GM12874 (cell line): ENCODE results near the gene PBLD.

Experiments used
- TF ChIP-seq, protein P1 (sequence below): IDR thresholded peaks from 2 replicates; pipeline ENCODE4 v1.5.1; 2011; ENCODE audit warnings: low read depth, mild to moderate bottlenecking, control low read depth, low read length, moderate library complexity; ENCODE audit not compliant: insufficient read depth

PBLD gene

GRCh38 chr10:68239596-68240150 lies 93.1 kb downstream of the PBLD start:
- TF ChIP-seq, protein P1, sequence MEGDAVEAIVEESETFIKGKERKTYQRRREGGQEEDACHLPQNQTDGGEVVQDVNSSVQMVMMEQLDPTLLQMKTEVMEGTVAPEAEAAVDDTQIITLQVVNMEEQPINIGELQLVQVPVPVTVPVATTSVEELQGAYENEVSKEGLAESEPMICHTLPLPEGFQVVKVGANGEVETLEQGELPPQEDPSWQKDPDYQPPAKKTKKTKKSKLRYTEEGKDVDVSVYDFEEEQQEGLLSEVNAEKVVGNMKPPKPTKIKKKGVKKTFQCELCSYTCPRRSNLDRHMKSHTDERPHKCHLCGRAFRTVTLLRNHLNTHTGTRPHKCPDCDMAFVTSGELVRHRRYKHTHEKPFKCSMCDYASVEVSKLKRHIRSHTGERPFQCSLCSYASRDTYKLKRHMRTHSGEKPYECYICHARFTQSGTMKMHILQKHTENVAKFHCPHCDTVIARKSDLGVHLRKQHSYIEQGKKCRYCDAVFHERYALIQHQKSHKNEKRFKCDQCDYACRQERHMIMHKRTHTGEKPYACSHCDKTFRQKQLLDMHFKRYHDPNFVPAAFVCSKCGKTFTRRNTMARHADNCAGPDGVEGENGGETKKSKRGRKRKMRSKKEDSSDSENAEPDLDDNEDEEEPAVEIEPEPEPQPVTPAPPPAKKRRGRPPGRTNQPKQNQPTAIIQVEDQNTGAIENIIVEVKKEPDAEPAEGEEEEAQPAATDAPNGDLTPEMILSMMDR: no peak

- TF ChIP-seq, protein P1: no peak
Measured at GRCh38 chr10:68239069-68239468, 93.7 kb downstream of the PBLD start.

- TF ChIP-seq, protein P1: no peak
Measured at GRCh38 chr10:68238371-68238770, 94.4 kb downstream of the PBLD start.

GRCh38 chr10:68237173-68237572 lies 95.6 kb downstream of the PBLD start:
- TF ChIP-seq, protein P1: no peak

DNA sequence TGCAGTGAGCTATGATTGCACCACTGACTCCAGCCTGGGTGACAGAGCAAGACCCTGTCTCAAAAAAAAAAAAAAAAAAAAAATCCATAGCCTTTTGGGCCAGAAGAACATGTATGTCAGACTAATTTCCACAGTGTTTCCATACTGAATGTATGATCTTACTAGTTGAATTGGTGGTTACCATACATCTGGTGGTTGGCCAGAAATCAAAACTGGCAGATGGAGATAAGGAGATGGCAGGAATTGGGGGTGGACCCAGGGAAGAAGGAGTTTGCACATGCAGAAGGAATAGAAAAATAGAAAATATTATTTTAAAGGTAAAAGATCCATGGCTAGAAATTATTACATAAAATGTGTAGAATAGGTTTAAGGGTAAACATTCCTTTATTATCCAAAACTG lies 97.1 kb downstream of the PBLD start:
- TF ChIP-seq, protein P1: no peak

- TF ChIP-seq, protein P1: no peak
Measured at GRCh38 chr10:68235111-68235510, 97.6 kb downstream of the PBLD start.

DNA sequence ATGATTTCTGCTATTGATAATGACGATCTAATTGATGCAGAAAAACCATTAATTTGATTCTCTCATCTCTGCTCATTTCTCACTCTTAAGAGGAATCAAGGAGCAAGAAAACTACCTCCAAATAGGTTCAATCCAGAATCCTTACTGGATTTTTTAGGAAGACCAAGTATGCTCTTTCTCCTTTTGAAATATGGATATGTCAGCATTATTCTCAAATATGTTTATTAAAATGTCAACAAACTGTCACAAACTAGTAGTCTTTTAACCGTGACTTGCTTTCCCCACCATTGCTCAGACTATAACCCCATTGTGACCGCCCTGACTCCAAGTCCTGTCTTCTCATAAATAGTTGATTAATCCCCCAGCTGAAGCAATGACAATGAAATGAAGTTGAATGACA lies 99.7 kb downstream of the PBLD start:
- TF ChIP-seq, protein P1: no peak
